Measurements from ENCODE around the gene YPEL3. TPM values are rescaled to one million over a fixed set of nuclear protein-coding genes. Genes with fewer than 3 reads are reported as not detected.

Gene YPEL3
- total RNA-seq, 1 experiment from 2014 or later: 52.7 TPM

DNA sequence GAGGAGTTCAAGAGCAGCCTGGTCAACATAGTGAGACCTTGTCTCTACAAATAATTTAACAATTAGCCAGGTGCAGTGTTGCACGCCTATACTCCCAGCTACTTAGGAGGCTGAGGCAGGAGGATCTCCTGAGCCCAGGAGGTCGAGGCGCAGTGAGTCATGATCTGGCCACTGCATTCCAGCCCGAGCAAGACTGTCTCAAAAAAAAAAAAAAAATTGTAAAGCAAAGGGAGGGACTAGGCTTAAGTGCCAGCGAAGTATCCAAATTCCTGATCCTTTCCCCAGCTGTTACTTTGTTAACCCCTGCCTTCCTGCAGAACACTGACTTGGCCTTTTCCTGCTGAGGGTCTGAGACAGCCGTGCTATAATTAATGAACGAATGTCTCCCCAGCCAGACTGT is 14.6 kb upstream of the YPEL3 start:
- POLR2A ChIA-PET: no interaction called here

DNA sequence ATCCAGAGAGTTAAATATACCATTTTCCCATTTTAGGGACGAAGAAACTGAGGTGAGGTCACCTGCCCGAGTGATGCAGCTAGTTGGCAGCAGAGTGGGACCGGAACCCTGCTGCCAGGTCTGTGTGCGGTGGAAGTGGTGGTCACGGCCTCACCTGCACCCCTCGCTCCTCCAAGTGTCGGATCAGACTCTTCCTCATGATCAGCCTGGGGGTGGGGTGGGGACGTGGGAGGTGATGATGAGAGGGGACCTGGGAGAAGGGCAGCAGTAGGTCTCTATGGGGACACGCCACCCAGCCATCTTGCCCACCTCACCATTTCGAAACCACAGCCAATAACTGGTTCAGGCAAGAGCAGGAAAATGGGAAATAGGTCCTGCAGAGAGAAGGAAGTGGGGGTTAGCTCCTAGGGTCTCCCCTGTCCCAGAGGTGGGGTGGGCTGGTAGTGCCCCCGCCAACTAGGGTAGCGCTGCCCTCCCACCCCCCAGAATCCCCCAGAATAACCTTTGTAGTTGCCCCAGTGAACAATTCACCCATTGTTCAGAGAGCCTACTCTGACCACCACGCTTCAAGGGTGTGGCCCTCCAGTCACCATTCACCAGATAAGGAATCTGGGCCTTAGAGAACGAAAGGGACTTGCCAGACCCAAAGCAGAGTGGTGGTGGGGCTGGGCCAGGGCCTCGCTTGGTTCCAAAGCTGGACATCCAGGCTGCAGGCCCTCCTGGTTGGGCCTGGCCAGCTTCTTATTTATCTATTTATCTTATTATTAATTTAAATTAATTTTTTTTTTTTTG is 12.2 kb upstream of the YPEL3 start:
- Mint-ChIP-seq H3K4me1 (peaks cover 3% of the 10 kb centered on the region), H3K4me3 (no peak overlapping the region), H3K27me3 (ENCODE audit: low read depth) (no peaks in the 10 kb centered on the region), H3K9me3 (no peaks in the 10 kb centered on the region), H3K36me3 (peaks cover 6% of the 10 kb centered on the region), H3K27ac (no peak overlapping the region)
- TF ChIP-seq, protein P1, sequence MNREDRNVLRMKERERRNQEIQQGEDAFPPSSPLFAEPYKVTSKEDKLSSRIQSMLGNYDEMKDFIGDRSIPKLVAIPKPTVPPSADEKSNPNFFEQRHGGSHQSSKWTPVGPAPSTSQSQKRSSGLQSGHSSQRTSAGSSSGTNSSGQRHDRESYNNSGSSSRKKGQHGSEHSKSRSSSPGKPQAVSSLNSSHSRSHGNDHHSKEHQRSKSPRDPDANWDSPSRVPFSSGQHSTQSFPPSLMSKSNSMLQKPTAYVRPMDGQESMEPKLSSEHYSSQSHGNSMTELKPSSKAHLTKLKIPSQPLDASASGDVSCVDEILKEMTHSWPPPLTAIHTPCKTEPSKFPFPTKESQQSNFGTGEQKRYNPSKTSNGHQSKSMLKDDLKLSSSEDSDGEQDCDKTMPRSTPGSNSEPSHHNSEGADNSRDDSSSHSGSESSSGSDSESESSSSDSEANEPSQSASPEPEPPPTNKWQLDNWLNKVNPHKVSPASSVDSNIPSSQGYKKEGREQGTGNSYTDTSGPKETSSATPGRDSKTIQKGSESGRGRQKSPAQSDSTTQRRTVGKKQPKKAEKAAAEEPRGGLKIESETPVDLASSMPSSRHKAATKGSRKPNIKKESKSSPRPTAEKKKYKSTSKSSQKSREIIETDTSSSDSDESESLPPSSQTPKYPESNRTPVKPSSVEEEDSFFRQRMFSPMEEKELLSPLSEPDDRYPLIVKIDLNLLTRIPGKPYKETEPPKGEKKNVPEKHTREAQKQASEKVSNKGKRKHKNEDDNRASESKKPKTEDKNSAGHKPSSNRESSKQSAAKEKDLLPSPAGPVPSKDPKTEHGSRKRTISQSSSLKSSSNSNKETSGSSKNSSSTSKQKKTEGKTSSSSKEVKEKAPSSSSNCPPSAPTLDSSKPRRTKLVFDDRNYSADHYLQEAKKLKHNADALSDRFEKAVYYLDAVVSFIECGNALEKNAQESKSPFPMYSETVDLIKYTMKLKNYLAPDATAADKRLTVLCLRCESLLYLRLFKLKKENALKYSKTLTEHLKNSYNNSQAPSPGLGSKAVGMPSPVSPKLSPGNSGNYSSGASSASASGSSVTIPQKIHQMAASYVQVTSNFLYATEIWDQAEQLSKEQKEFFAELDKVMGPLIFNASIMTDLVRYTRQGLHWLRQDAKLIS (CRISPR knock-in tag; IDR thresholded peaks at IDR 0.05; ENCODE audit: borderline replicate concordance): no peak
- no peak for TF ChIP-seq KAT7 (CRISPR knock-in tag; IDR thresholded peaks at IDR 0.05; ENCODE audit: borderline replicate concordance)
- TF ChIP-seq GRHL2 (CRISPR knock-in tag; IDR thresholded peaks at IDR 0.05; ENCODE audit: insufficient replicate concordance, severe bottlenecking): no peak
- no peak for TF ChIP-seq EMX1 (CRISPR knock-in tag; IDR thresholded peaks at IDR 0.05)
- TF ChIP-seq, protein P2, sequence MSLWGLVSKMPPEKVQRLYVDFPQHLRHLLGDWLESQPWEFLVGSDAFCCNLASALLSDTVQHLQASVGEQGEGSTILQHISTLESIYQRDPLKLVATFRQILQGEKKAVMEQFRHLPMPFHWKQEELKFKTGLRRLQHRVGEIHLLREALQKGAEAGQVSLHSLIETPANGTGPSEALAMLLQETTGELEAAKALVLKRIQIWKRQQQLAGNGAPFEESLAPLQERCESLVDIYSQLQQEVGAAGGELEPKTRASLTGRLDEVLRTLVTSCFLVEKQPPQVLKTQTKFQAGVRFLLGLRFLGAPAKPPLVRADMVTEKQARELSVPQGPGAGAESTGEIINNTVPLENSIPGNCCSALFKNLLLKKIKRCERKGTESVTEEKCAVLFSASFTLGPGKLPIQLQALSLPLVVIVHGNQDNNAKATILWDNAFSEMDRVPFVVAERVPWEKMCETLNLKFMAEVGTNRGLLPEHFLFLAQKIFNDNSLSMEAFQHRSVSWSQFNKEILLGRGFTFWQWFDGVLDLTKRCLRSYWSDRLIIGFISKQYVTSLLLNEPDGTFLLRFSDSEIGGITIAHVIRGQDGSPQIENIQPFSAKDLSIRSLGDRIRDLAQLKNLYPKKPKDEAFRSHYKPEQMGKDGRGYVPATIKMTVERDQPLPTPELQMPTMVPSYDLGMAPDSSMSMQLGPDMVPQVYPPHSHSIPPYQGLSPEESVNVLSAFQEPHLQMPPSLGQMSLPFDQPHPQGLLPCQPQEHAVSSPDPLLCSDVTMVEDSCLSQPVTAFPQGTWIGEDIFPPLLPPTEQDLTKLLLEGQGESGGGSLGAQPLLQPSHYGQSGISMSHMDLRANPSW (CRISPR knock-in tag; conservative IDR thresholded peaks at IDR 0.05; ENCODE audit: low read depth): no peak
- no peak for TF ChIP-seq ZNF263 (CRISPR knock-in tag; IDR thresholded peaks at IDR 0.05; ENCODE audit: low read depth)
- POLR2A ChIA-PET: no interaction called here
- DNase-seq (ENCODE audit: low spot score): no peak
- no peak for ATAC-seq
- CTCF ChIA-PET: interaction anchor here (0.6 kb wide), 1 partner anchor 384 kb away, joined by 3 read pairs; no protein-coding TSS in a partner anchor

More for the DNA sequence above, 14.6 kb upstream of the YPEL3 start:
- no peak for ATAC-seq
- no peak for DNase-seq (ENCODE audit: low spot score)
- Mint-ChIP-seq H3K27me3 (ENCODE audit: low read depth) (no peaks in the 10 kb centered on the region), H3K36me3 (no peaks in the 10 kb centered on the region), H3K4me3 (no peak overlapping the region), H3K9me3 (no peaks in the 10 kb centered on the region), H3K27ac (no peak overlapping the region), H3K4me1 (peaks cover 3% of the 10 kb centered on the region)
- no peak for TF ChIP-seq NFYB (CRISPR knock-in tag; conservative IDR thresholded peaks at IDR 0.05; ENCODE audit: low read depth)
- no peak for TF ChIP-seq ZBTB21 (CRISPR knock-in tag; IDR thresholded peaks at IDR 0.05; ENCODE audit: borderline replicate concordance)
- no peak for TF ChIP-seq ZNF416 (CRISPR knock-in tag; IDR thresholded peaks at IDR 0.05)
- no peak for TF ChIP-seq NFATC4 (CRISPR knock-in tag; IDR thresholded peaks at IDR 0.05)
- TF ChIP-seq ETV6 (CRISPR knock-in tag; IDR thresholded peaks at IDR 0.05): no peak
- no peak for TF ChIP-seq ATF1 (CRISPR knock-in tag; IDR thresholded peaks at IDR 0.05)
- TF ChIP-seq, protein P3, sequence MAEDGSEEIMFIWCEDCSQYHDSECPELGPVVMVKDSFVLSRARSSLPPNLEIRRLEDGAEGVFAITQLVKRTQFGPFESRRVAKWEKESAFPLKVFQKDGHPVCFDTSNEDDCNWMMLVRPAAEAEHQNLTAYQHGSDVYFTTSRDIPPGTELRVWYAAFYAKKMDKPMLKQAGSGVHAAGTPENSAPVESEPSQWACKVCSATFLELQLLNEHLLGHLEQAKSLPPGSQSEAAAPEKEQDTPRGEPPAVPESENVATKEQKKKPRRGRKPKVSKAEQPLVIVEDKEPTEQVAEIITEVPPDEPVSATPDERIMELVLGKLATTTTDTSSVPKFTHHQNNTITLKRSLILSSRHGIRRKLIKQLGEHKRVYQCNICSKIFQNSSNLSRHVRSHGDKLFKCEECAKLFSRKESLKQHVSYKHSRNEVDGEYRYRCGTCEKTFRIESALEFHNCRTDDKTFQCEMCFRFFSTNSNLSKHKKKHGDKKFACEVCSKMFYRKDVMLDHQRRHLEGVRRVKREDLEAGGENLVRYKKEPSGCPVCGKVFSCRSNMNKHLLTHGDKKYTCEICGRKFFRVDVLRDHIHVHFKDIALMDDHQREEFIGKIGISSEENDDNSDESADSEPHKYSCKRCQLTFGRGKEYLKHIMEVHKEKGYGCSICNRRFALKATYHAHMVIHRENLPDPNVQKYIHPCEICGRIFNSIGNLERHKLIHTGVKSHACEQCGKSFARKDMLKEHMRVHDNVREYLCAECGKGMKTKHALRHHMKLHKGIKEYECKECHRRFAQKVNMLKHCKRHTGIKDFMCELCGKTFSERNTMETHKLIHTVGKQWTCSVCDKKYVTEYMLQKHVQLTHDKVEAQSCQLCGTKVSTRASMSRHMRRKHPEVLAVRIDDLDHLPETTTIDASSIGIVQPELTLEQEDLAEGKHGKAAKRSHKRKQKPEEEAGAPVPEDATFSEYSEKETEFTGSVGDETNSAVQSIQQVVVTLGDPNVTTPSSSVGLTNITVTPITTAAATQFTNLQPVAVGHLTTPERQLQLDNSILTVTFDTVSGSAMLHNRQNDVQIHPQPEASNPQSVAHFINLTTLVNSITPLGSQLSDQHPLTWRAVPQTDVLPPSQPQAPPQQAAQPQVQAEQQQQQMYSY (CRISPR knock-in tag; IDR thresholded peaks at IDR 0.05): no peak
- TF ChIP-seq, protein P4, sequence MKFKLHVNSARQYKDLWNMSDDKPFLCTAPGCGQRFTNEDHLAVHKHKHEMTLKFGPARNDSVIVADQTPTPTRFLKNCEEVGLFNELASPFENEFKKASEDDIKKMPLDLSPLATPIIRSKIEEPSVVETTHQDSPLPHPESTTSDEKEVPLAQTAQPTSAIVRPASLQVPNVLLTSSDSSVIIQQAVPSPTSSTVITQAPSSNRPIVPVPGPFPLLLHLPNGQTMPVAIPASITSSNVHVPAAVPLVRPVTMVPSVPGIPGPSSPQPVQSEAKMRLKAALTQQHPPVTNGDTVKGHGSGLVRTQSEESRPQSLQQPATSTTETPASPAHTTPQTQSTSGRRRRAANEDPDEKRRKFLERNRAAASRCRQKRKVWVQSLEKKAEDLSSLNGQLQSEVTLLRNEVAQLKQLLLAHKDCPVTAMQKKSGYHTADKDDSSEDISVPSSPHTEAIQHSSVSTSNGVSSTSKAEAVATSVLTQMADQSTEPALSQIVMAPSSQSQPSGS (CRISPR knock-in tag; IDR thresholded peaks at IDR 0.05; ENCODE audit: borderline replicate concordance, low read depth): no peak
- TF ChIP-seq GRHL2 (CRISPR knock-in tag; IDR thresholded peaks at IDR 0.05; ENCODE audit: insufficient replicate concordance, severe bottlenecking): no peak
- CTCF ChIA-PET: interaction anchor here (0.6 to 6.9 kb wide), 4 partner anchors 20 to 505 kb away, joined by 3 to 129 read pairs (median 8); partner anchors contain the start of gene TBX6

Measured in WTC11 (cell line).